Suppressor macrophage treated with lipopolysaccharide for 1 hour (primary cell): ENCODE results near the gene PLIN1.

Source experiments
- DNase-seq, 3 donors: peaks; one replicate each; pipeline ENCODE4 v3.0.0-alpha.2; 2020 to 2022

The PLIN1 gene

DNA sequence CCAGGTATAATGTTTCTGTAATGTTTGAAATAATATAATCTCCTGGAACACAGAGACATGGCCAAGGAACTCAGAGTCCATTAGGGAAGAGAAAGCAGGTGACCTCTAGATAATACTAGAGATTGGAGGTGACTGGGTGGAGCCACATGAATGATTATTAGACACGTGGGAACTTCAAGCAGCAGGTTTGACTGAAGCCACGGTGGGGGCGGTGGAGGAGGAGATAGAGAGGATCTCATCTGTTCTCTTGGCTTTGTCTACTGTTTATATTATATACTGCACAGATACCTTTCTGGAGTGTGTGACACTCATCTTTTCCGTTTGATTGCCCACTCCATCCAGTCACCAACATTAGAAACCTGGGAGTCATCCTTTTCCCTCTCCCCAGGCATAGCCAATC, 57.6 kb downstream of the PLIN1 start:
- no peak for DNase-seq

DNA sequence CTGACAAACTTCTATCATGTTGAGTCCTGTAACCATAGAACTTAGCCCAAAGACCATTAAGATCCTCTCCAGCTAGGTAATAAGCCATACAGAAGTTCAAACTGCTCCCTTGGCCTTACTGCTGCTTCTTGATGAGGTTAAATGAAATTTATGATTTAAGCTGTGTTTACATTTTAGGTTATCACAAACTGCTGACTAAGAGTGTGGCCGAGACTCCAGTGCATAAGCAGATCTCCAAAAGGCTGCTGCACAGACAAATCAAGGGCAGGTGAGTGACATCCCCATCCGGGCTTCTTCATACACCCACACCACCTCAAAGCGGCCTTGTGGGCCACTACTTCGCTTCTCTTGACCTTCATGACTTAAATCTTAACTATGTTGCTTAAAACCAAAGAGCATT, 62.9 kb downstream of the PLIN1 start:
- DNase-seq: no peak

DNA sequence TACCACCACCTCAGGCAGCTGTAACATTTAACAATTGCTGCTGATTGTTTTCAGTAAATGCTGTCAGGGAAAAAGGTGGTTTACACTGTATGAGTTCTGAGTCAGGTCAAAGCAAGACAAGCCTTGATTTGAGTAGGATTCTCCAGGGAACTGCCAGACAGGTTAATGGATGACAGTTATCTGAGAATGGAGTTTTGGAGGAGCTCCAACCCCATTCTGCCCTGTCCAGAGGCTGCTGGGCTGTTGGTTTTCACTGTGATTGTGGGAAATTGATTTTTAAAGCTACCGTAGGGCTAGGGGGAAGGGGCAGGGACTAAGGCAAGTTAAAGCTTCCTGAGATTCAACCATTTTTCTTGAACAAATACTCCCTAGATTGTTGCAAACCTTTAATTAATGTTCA, 64.0 kb downstream of the PLIN1 start:
- DNase-seq: no peak
